ENCODE measurements around the gene INPP5K. TPM values are rescaled to one million over a fixed set of nuclear protein-coding genes. Genes with fewer than 3 reads are reported as not detected.

The INPP5K gene
- total and polyA plus RNA-seq, 2 of the 4 experiments (the other 2 are of a cell fraction) = 14.9 to 17.4 TPM

GRCh38 chr17:1449412-1449967 is 66.9 kb downstream of the INPP5K start:
- Histone ChIP-seq H4K5ac (ENCODE audit: low read depth, low read length) (no peak overlapping the region), H3K56ac (ENCODE audit: extremely low read depth, insufficient read depth, low read length) (no peak overlapping the region), H2AK9ac (replicated peaks; ENCODE audit: low read depth, low read length, poor library complexity) (peak overlapping the region; percentile 52), H3K9me1 (ENCODE audit: insufficient read depth, low read length) (peaks cover 24% of the 10 kb centered on the region), H3K27me3 (ENCODE audit: control insufficient read depth, insufficient read depth, low read length) (no peaks in the 10 kb centered on the region), H3K9me3 (ENCODE audit: control insufficient read depth, insufficient read depth, low read length) (no peaks in the 10 kb centered on the region), H2BK5ac (ENCODE audit: low read depth, low read length, poor library complexity, severe bottlenecking) (no peak overlapping the region), H3K4me2 (ENCODE audit: low read depth, low read length) (no peak overlapping the region), H3K4ac (ENCODE audit: low read depth, low read length) (no peak overlapping the region), H4K8ac (ENCODE audit: low read depth in 2 of 2, low read length in 2 of 2) (no peak overlapping the region), H2AK5ac (ENCODE audit: low read depth, low read length) (no peak overlapping the region), H3K79me1 (ENCODE audit: low read depth in 1 of 2, low read length in 2 of 2) (peaks cover 0 to 50% of the 10 kb centered on the region in 2 experiments; a peak in 3 of 4 replicates), H4K91ac (ENCODE audit: insufficient read depth, low read depth, low read length) (no peak overlapping the region), H3K36me3 (ENCODE audit: control insufficient read depth, insufficient read depth, low read length) (peaks cover 16% of the 10 kb centered on the region), H3K9ac (ENCODE audit: low read depth, low read length) (no peak overlapping the region), H2BK120ac (ENCODE audit: low read depth, low read length) (no peak overlapping the region), H2BK15ac (ENCODE audit: low read depth, low read length) (no peak overlapping the region), H3K27ac (ENCODE audit: insufficient read depth, low read length) (no peak overlapping the region), H2AFZ (replicated peaks; ENCODE audit: low read length, poor library complexity) (no peak overlapping the region), H3K4me3 (ENCODE audit: insufficient read depth, low read depth, low read length) (no peak overlapping the region), H4K20me1 (ENCODE audit: insufficient read depth, low read length) (peaks cover 94% of the 10 kb centered on the region), H3K23ac (ENCODE audit: low read depth, low read length) (no peak overlapping the region), H3K18ac (ENCODE audit: low read depth, low read length) (no peak overlapping the region), H3K4me1 (ENCODE audit: control insufficient read depth, insufficient read depth, low read length) (peaks cover 3% of the 10 kb centered on the region; the same call in 1 of the 2 replicates), H2BK20ac (ENCODE audit: low read depth, low read length) (no peak overlapping the region), H3K14ac (replicated peaks; ENCODE audit: low read depth, low read length) (no peak overlapping the region)
- dilution Hi-C loops (cut with HindIII; ENCODE audit: low sequenced_read_pairs, unreplicated experiment) (no loop called here), in situ Hi-C loops (cut with MboI; ENCODE audit: low sequenced_read_pairs) (no loop called here), intact Hi-C loops (cut with micrococcal nuclease) (no loop called here)
- no CpG with 5 or more reads among the region's 5 CpGs for WGBS, 2 experiments (ENCODE audit: extremely low coverage in 2 of 2, insufficient read length in 1 of 2)
- ChIA-PET POLR2A (ENCODE audit: unreplicated experiment) (interaction anchor here (0.5 kb wide), 1 partner anchor 58 kb away, joined by 3 read pairs; no protein-coding TSS in a partner anchor), CTCF (no interaction called here)
- DNase-seq = no peak
- no TSS peak for BruUV-seq (replicated peaks)
- no peak for ATAC-seq (ENCODE audit: low read depth)
- TF ChIP-seq USF2 (IDR thresholded peaks at IDR 0.05; ENCODE audit: low read depth, low read length) = no peak
- TF ChIP-seq MXI1 (IDR thresholded peaks at IDR 0.05; ENCODE audit: borderline replicate concordance, low read depth, low read length) = no peak
- TF ChIP-seq SMC3 (IDR thresholded peaks at IDR 0.05; ENCODE audit: low read depth, low read length) = no peak
- no peak for TF ChIP-seq MAZ (IDR thresholded peaks at IDR 0.05; ENCODE audit: borderline replicate concordance, low read depth, low read length)
- TF ChIP-seq POLR2A (IDR thresholded peaks at IDR 0.05; ENCODE audit: low read depth, low read length) = no peak
- TF ChIP-seq CTCF (conservative IDR thresholded peaks at IDR 0.05; ENCODE audit: low read depth, low read length) = no peak
- no peak for TF ChIP-seq RAD21 (IDR thresholded peaks at IDR 0.05; ENCODE audit: low read length)

Data from IMR-90 (cell line).